ENCODE measurements around the gene MPO. TPM values are rescaled to one million over a fixed set of nuclear protein-coding genes. Genes with fewer than 3 reads are reported as not detected.

Gene MPO
- total RNA-seq, 1 donor from 2014 or later: not detected

DNA sequence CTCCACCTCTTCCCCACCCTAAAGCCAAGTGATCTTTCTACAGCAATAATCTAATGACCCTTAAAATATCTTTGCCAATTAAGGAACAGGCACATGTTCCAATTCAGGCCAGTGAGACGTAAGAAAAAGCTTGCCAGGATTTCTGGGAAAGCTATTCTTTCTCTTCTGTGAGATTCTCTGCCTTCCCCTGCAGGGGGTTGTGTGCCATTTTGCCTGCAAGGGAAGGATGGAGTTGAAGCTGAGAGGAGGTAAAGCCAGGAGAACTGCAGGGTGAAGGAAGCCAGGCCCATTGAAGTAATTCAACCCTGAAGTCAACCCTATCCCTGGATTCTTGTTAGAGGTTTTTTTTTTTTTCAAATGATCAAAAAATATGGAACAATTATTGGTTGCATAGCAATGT lies 51.4 kb downstream of the MPO start:
- no peak for DNase-seq (ENCODE audit: extremely low spot score, unreplicated experiment)
- Mint-ChIP-seq H3K9me3 (ENCODE audit: unreplicated experiment) (no peaks in the 10 kb centered on the region), H3K36me3 (ENCODE audit: unreplicated experiment) (no peaks in the 10 kb centered on the region), H3K4me3 (ENCODE audit: unreplicated experiment) (no peak overlapping the region), H3K27ac (ENCODE audit: unreplicated experiment) (no peak overlapping the region), H3K4me1 (ENCODE audit: unreplicated experiment) (peaks cover 3% of the 10 kb centered on the region), H3K27me3 (ENCODE audit: unreplicated experiment) (peaks cover 34% of the 10 kb centered on the region)
- TF ChIP-seq, protein P1, sequence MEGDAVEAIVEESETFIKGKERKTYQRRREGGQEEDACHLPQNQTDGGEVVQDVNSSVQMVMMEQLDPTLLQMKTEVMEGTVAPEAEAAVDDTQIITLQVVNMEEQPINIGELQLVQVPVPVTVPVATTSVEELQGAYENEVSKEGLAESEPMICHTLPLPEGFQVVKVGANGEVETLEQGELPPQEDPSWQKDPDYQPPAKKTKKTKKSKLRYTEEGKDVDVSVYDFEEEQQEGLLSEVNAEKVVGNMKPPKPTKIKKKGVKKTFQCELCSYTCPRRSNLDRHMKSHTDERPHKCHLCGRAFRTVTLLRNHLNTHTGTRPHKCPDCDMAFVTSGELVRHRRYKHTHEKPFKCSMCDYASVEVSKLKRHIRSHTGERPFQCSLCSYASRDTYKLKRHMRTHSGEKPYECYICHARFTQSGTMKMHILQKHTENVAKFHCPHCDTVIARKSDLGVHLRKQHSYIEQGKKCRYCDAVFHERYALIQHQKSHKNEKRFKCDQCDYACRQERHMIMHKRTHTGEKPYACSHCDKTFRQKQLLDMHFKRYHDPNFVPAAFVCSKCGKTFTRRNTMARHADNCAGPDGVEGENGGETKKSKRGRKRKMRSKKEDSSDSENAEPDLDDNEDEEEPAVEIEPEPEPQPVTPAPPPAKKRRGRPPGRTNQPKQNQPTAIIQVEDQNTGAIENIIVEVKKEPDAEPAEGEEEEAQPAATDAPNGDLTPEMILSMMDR (IDR thresholded peaks at IDR 0.05): no peak

DNA sequence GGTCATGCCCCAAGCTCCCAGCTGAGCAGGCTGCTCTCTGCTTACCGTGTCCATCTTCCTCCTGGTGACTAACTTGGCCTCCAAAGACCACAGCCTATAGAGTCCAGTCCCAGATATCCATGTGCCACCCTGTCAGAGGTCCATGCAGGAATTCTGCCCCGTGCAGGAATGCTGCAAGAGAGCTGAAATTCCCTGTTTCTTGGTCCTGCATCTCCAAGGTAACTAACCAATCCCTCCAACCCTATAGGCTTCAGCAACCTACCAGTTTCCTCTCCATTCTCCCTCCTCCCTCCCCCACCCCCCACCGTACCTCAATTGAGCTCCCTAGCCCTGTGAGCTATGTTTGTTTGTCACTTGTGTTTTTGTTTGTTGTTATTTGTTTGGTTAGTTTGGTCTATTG lies 52.1 kb downstream of the MPO start:
- Mint-ChIP-seq H3K4me1 (ENCODE audit: unreplicated experiment) (peaks cover 7% of the 10 kb centered on the region), H3K36me3 (ENCODE audit: unreplicated experiment) (no peaks in the 10 kb centered on the region), H3K27ac (ENCODE audit: unreplicated experiment) (no peak overlapping the region), H3K9me3 (ENCODE audit: unreplicated experiment) (no peaks in the 10 kb centered on the region), H3K27me3 (ENCODE audit: unreplicated experiment) (peaks cover 31% of the 10 kb centered on the region), H3K4me3 (ENCODE audit: unreplicated experiment) (no peak overlapping the region)
- TF ChIP-seq, protein P1 (IDR thresholded peaks at IDR 0.05): no peak
- no peak for DNase-seq (ENCODE audit: extremely low spot score, unreplicated experiment)

DNA sequence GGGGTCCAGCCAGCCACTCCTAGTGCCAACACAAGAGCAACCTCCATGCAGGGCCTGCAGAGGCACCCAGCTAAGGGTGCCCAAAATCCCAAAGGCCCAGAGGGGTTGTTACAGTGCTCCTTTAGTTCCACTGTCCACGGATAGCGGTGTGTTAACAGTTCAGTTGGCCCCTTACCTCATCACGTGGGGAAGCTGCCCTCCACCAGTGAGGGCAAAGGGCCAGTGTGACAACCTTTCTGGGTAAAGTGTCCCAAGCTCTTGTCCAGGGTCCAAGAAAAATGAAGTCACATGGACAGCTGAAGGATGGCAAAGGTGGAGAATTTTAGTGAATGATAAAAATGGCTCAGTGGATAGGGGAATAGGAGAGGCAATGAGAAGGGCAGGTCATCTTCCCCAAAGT lies 53.0 kb downstream of the MPO start:
- no peaks in the 10 kb centered on the region for H3K36me3 Mint-ChIP-seq (ENCODE audit: unreplicated experiment)

DNA sequence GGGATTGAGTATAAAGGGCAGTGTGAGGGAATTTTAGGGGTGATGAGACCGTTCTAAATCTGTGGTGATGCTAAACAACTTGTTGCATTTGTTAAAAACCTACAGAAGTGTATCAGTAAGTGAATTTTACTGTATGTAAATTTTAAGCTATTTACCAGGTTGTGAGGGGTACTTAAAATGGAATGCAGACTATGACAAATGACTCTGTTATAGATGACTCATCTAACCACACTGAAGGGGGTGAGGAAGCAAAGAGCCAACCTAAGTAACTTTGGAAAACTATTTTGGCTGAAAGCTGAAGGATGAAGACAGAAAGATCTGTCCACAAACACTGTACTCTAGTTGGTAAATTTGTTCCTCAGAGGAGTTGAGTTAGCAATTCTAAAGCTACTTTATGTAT lies 56.4 kb downstream of the MPO start:
- H3K27ac Mint-ChIP-seq (ENCODE audit: unreplicated experiment): no peak overlapping the region
- TF ChIP-seq, protein P1 (IDR thresholded peaks at IDR 0.05): no peak
- no peak overlapping the region for H3K4me3 Mint-ChIP-seq (ENCODE audit: unreplicated experiment)

More for the DNA sequence above, 53.0 kb downstream of the MPO start:
- H3K4me1 Mint-ChIP-seq (ENCODE audit: unreplicated experiment): peaks cover 7% of the 10 kb centered on the region
- TF ChIP-seq, protein P1 (IDR thresholded peaks at IDR 0.05): no peak
- peaks cover 25% of the 10 kb centered on the region for H3K27me3 Mint-ChIP-seq (ENCODE audit: unreplicated experiment)
- no peak overlapping the region for H3K4me3 Mint-ChIP-seq (ENCODE audit: unreplicated experiment)
- H3K27ac Mint-ChIP-seq (ENCODE audit: unreplicated experiment): no peak overlapping the region
- DNase-seq (ENCODE audit: extremely low spot score, unreplicated experiment): no peak
- H3K9me3 Mint-ChIP-seq (ENCODE audit: unreplicated experiment): no peaks in the 10 kb centered on the region

More for the DNA sequence above, 56.4 kb downstream of the MPO start:
- Mint-ChIP-seq H3K9me3 (ENCODE audit: unreplicated experiment) (no peaks in the 10 kb centered on the region), H3K36me3 (ENCODE audit: unreplicated experiment) (no peaks in the 10 kb centered on the region), H3K27me3 (ENCODE audit: unreplicated experiment) (peaks cover 9% of the 10 kb centered on the region), H3K4me1 (ENCODE audit: unreplicated experiment) (peaks cover 10% of the 10 kb centered on the region)
- no peak for DNase-seq (ENCODE audit: extremely low spot score, unreplicated experiment)

Other genes starting within 250 kb of the MPO start
- gene DYNLL2, start 197.5 kb downstream of the MPO start, total RNA-seq: 18.8 and 20.5 TPM in 2 replicates
- gene OR4D1, start 132.6 kb downstream of the MPO start, total RNA-seq: 0.11 TPM in 1 of 2 replicates, not detected in the other
- not detected in 2 replicates for gene OR4D2, start 114.0 kb downstream of the MPO start, total RNA-seq
- gene EPX, start 88.2 kb downstream of the MPO start, total RNA-seq: not detected in 2 replicates
- gene MKS1, start 61.7 kb downstream of the MPO start, total RNA-seq: 21.5 and 24.1 TPM in 2 replicates
- gene LPO, start 42.4 kb downstream of the MPO start, total RNA-seq: not detected in 2 replicates
- gene TSPOAP1, start 47.9 kb upstream of the MPO start, total RNA-seq: 0.05 TPM in 1 of 2 replicates, not detected in the other
- 77.0 and 80.6 TPM in 2 replicates for gene SUPT4H1, start 71.3 kb upstream of the MPO start, total RNA-seq
- gene RNF43, start 136.6 kb upstream of the MPO start, total RNA-seq: not detected in 2 replicates
- gene HSF5, start 207.5 kb upstream of the MPO start, total RNA-seq: not detected in 2 replicates
- gene MTMR4, start 233.7 kb upstream of the MPO start, total RNA-seq: 47.3 and 47.4 TPM in 2 replicates